ENCODE results near the gene GNA12.

GRCh38 chr7:2763597-2763996 is 80.5 kb downstream of the GNA12 start:
- no peak for TF ChIP-seq CTCF (IDR thresholded peaks at IDR 0.05)
- TF ChIP-seq ZFX (IDR thresholded peaks at IDR 0.05; ENCODE audit: borderline replicate concordance): no peak

Measured in 22Rv1 (cell line).